GM12878 (cell line): Measurements from ENCODE around the gene BRD2. TPM values are rescaled to one million over a fixed set of nuclear protein-coding genes. Genes with fewer than 3 reads are reported as not detected.

Experiments
- CHD4 ChIP-seq: fragments of 200-600 bp; sonication (generic); IDR thresholded peaks from 2 replicates; pipeline ENCODE4 v1.6.1; 2016; ENCODE audit warnings: mild to moderate bottlenecking
- NR2C2 ChIP-seq: IDR thresholded peaks from 2 replicates; pipeline ENCODE4 v1.6.1; 2011; ENCODE audit warnings: borderline replicate concordance, low read depth; ENCODE audit not compliant: control insufficient read depth, insufficient read length
- PRDM15 ChIP-seq: fragments of 450-650 bp; formaldehyde crosslinking; IDR thresholded peaks from 2 replicates; pipeline ENCODE4 v1.4.0; 2020; ENCODE audit warnings: mild to moderate bottlenecking, moderate library complexity
- SMC3 ChIP-seq: IDR thresholded peaks from 2 replicates; pipeline ENCODE4 v1.6.1; 2011; ENCODE audit warnings: low read length, improper control_type of control experiment, borderline replicate concordance
- ZNF592 ChIP-seq: fragments of 450-650 bp; IDR thresholded peaks from 2 replicates; pipeline ENCODE4 v1.6.1; 2017; ENCODE audit warnings: mild to moderate bottlenecking, moderate library complexity
- ZNF622 ChIP-seq: fragments of 450-650 bp; IDR thresholded peaks from 2 replicates; pipeline ENCODE4 v1.6.1; 2017; ENCODE audit warnings: mild to moderate bottlenecking, inconsistent platforms
- ZZZ3 ChIP-seq: IDR thresholded peaks from 2 replicates; pipeline ENCODE4 v1.6.1; 2011; ENCODE audit warnings: low read depth; ENCODE audit not compliant: control insufficient read depth, insufficient read length
- polyA plus RNA-seq, 11 experiments: library from polyadenylated mRNA; depleted of rRNA in 4 of 11; unstranded in 6 of 11; stranded (reverse) in 5 of 11; fragments of >200 nt; fragmentation: Nextera tagmentation in 4 of 11; fragmentation: Illumina TruSeq in 1 of 11; extraction: Ambion mirVana in 4 of 11; extraction: Trizol in 1 of 11; gene quantifications; 1 replicate in 1 of 11; 2 replicates in 10 of 11; pipeline versions ENCODE4 v1.2.1 to v1.2.3, GENCODE V29; 2011 to 2016; ENCODE audit warnings: inconsistent platforms in 2 of 11, missing spikeins in 2 of 11, low read depth in 1 of 11
- total RNA-seq, 4 experiments: library from RNA; depleted of rRNA in 3 of 4; stranded (reverse); fragments of >200 nt in 3 of 4; fragmentation: Illumina TruSeq in 1 of 4; extraction: Trizol in 1 of 4; gene quantifications; 2 replicates each; pipeline versions ENCODE4 v1.2.1 to v1.2.3, GENCODE V29; 2013 to 2021

BRD2 gene
- total and polyA plus RNA-seq, 10 of the 15 experiments (the other 5 are each of a cell fraction or from before 2014, with no cell fraction given), result 32.2 to 239 (median 139) TPM

- TF ChIP-seq PRDM15 (CRISPR knock-in tag) (no peak), ZNF622 (no peak), ZNF592 (no peak), NR2C2 (no peak), CHD4 (no peak), SMC3 (no peak), ZZZ3 (no peak)
- TF ChIP-seq, all 136 proteins: peak for 4
Observed at GRCh38 chr6:32979720-32980487, 11.5 kb downstream of the BRD2 start (continued).
